ENCODE data around the gene DNM3. TPM values are rescaled to one million over a fixed set of nuclear protein-coding genes. Genes with fewer than 3 reads are reported as not detected.

The DNM3 gene
- total and polyA plus RNA-seq, 2 donors (not counting 3 experiments of a cell fraction or from before 2014, with no cell fraction given): 1.4 to 2.5 TPM

DNA sequence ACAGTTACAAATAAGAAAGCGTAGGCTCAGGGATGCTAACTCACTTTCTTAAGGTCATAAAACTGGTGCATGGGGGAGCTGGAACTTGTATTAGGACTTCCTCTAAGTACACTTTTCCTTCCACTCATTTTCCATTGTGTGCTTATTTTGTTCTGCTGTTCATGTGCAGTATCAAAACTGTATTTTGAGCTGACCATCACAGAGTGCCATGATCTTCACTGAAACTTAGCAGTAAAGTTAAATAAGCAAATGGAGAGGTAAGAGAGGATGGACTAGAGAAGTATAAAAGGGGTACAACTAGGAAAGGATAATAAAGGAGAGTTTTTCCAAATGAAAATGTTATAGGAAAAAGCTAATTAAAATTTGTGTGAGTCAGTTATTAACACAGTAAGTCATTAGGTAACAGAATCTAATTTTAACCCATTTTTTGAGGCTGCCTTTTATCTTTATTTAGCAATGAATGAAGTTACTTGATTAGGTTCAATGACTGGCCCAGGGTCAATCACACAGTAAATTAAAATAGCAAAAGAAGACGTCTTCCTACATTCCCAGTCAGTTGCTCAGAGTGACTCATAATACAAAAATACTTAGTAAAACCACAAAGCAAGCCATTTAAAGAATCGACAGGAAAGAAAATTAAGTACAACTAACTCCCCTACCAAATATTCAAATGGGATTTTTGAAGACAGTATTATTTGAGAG is 413.4 kb downstream of the DNM3 start:
- Histone ChIP-seq H4K20me1 (replicated peaks; ENCODE audit: control insufficient read depth, extremely low read depth, insufficient read depth, low read length) (no peaks in the 10 kb centered on the region), H3K4me1 (ENCODE audit: control insufficient read depth, extremely low read depth, insufficient read depth, low read length) (peaks cover 20% of the 10 kb centered on the region), H3K27me3 (ENCODE audit: control insufficient read depth in 2 of 2, insufficient read depth in 2 of 2, low read length in 2 of 2) (no peaks in the 10 kb centered on the region), H3K9me1 (replicated peaks; ENCODE audit: control insufficient read depth, extremely low read depth, insufficient read depth, low read length) (no peaks in the 10 kb centered on the region), H3K9me3 (replicated peaks; ENCODE audit: control insufficient read depth, insufficient read depth, low read length) (no peaks in the 10 kb centered on the region), H3K79me2 (ENCODE audit: control insufficient read depth, insufficient read depth, low read length) (no peaks in the 10 kb centered on the region), H3K4me3 (replicated peaks in 1 of 3; ENCODE audit: insufficient read depth in 1 of 3, low read depth in 1 of 3, low read length in 3 of 3) (no peak overlapping the region), H3K36me3 (ENCODE audit: control insufficient read depth in 2 of 2, extremely low read depth in 1 of 2, insufficient read depth in 2 of 2, low read length in 2 of 2) (no peaks in the 10 kb centered on the region), H3K27ac (ENCODE audit: insufficient read depth, low read depth, low read length) (peak overlapping the region; percentile 99), H3K4me2 (ENCODE audit: insufficient read depth, low read length) (peak overlapping the region; percentile 64), H3K9ac (replicated peaks; ENCODE audit: extremely low read depth, insufficient read depth, low read length) (peak overlapping the region; percentile 80), H2AFZ (ENCODE audit: low read depth, low read length) (no peak overlapping the region)
- intact Hi-C loops (cut with micrococcal nuclease) (loop anchor here (1.0 to 2.0 kb wide), 7 partner anchors 68 to 252 kb away; no protein-coding TSS in a partner anchor), dilution Hi-C loops (cut with MboI; ENCODE audit: extremely low pct_ligation_motif_present, low sequenced_read_pairs) (no loop called here)
- peak; percentile 72 for DNase-seq (ENCODE audit: low read depth, low spot score)
- ChIA-PET CTCF (interaction anchor here (0.7 to 3.9 kb wide), 9 partner anchors 16 to 252 kb away, joined by 3 to 19 read pairs (median 3); no protein-coding TSS in a partner anchor), POLR2A (no interaction called here)
- peak; percentile 76 for FAIRE-seq
- TSS peak; percentile 72 for BruUV-seq (replicated peaks)
- TF ChIP-seq MAX (IDR thresholded peaks at IDR 0.05; ENCODE audit: insufficient read depth, insufficient read length): no peak
- TF ChIP-seq CTCF (IDR thresholded peaks at IDR 0.05; ENCODE audit: extremely low read depth in 1 of 2, insufficient read depth in 1 of 2, low read depth in 1 of 2, low read length in 2 of 2): no peak
- TF ChIP-seq FOS (IDR thresholded peaks at IDR 0.05; ENCODE audit: borderline replicate concordance, insufficient read depth, low read length): peak; percentile 83
- TF ChIP-seq GATA2 (IDR thresholded peaks at IDR 0.05; ENCODE audit: insufficient read depth, insufficient read length, low read depth, low read length): peak; percentile 22
- TF ChIP-seq JUN (IDR thresholded peaks at IDR 0.05; ENCODE audit: borderline replicate concordance, insufficient read depth, insufficient read length, low read depth): peak; percentile 93
- peak; percentile 58 for TF ChIP-seq POLR2AphosphoS5 (IDR thresholded peaks at IDR 0.05; ENCODE audit: insufficient read depth, low read depth, low read length)
- TF ChIP-seq POLR2A (IDR thresholded peaks at IDR 0.05; ENCODE audit: low read depth, low read length): no peak
- TF ChIP-seq EZH2 (IDR thresholded peaks at IDR 0.05; ENCODE audit: borderline replicate concordance, low read depth, low read length, severe bottlenecking): no peak
- no peak for TF ChIP-seq MYC (IDR thresholded peaks at IDR 0.05; ENCODE audit: low read depth, low read length)
